ENCODE data around the gene ASTN2.

- no peak for TF ChIP-seq CTCF (IDR thresholded peaks at IDR 0.05; ENCODE audit: borderline replicate concordance, extremely low read depth, low read length, poor library complexity, severe bottlenecking)
- TF ChIP-seq EZH2 (IDR thresholded peaks at IDR 0.05; ENCODE audit: borderline replicate concordance, low read depth, low read length, severe bottlenecking), result no peak
Measured at GRCh38 chr9:116499986-116500871, 914.6 kb downstream of the ASTN2 start.

All from DND-41 (cell line).